NOMO-1 treated with dmso at 0.1 percent for 144 hours (cell line): ENCODE measurements around the gene CADM1.

ENCODE experiments used
- DNase-seq: peaks from one replicate; lab custom pipeline; 2025; ENCODE audit not compliant: unreplicated experiment; lab: John Stamatoyannopoulos, UW

The CADM1 gene

GRCh38 chr11:115290479-115290878 lies 213.7 kb downstream of the CADM1 start:
- no peak for DNase-seq

DNA sequence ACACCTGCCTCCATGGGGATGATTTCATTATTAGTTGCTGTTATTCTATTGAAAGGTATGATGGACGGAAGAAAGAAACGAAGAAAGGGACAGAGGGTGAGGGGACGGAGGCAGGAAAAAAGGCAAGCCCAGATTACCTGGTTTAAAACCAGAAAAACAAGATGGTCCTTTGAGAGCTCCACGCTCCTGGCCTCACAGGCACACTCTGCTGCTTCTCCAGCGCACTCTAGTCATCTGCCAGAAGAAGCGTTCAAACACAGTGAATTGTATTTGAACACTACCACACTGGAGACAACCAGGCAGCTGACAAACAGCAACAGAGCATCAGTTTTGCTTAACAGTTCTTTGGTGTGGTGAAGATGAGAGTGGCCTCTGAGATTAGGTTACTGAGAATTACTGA lies 216.9 kb downstream of the CADM1 start:
- no peak for DNase-seq

GRCh38 chr11:115286614-115287013 lies 217.6 kb downstream of the CADM1 start:
- no peak for DNase-seq

- DNase-seq, result no peak
Measured at GRCh38 chr11:115284773-115285172, 219.4 kb downstream of the CADM1 start.

GRCh38 chr11:115282923-115283322 lies 221.3 kb downstream of the CADM1 start:
- DNase-seq, result no peak

DNA sequence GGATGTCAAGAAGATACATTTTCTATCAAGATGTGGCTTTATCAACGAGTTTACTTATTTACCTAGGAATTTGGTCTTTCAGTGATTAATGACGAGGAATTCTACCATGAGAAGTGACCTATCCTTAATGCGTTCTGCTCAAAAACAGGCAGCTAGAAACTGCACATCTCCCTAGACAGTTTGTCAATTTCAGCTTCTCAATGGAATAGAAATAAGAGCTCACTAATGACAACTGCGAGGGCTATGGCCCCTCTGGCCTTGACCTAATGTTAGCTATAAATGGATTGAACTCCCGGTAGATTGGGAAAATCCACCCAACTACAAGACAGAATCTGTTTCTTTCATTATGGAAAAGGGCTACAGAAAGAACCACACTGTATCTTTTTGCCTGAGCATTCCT lies 223.4 kb downstream of the CADM1 start:
- no peak for DNase-seq

GRCh38 chr11:115279813-115280761 lies 224.1 kb downstream of the CADM1 start:
- no peak for DNase-seq

- no peak for DNase-seq
Measured at GRCh38 chr11:115276799-115277198, 227.4 kb downstream of the CADM1 start.

DNA sequence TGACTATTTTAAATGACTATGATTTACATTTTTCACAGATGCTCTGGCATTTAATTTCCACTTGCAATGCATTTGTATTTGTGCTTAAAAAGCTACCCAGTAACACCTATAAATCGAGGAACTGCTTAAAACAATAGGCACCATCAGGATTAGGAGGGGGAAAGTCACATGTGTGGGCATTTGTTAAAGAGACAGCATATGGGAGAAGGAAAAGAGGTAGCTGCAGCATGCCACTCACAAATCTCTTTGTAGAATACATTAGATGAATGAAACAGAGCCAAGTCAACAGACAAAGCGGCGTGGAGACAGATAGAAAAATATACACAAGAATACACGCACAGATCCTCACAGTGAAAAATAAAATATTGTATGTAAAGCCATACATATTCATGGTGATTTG lies 228.0 kb downstream of the CADM1 start:
- no peak for DNase-seq

DNA sequence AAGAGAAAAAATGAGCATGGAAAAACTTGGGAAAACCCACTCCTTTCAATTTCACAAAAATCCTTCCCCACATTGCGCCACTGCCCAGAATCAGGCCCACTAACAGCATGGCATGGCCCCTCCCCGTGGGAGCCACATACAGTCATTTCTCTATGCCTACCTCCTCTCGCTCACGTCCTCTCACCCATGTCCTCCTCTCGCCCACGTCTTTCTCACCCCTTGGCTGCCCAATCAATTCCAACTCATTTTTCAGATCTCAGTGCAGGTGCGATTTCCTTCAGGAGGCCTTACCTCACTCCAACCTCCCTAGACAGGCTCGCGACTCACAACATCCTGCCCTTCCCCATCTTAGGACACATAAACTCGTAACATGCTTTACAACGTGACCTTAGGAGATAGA lies 229.2 kb downstream of the CADM1 start:
- no peak for DNase-seq

- no peak for DNase-seq
Measured at GRCh38 chr11:115272925-115273324, 231.3 kb downstream of the CADM1 start.

GRCh38 chr11:115271643-115272042 lies 232.6 kb downstream of the CADM1 start:
- no peak for DNase-seq

- no peak for DNase-seq
Measured at GRCh38 chr11:115269191-115269950, 234.8 kb downstream of the CADM1 start.

DNA sequence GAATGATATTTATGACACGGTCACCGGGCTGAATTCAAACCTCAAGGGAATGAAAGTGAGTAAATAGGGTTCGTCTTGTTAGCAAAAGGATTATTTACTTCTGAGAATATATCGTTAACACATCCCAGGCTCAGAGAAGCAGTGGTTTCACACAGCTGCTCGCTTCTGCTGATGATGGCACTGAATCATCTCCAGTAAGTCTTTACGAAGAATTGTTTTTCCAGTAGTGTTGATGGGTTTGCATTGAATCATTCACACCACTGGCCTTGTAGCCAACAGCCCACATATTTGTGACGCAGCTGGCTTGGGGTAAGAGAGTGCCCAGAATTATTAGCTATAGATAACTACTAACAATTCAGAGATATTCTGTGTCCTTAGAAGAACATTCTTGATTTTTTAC lies 236.3 kb downstream of the CADM1 start:
- no peak for DNase-seq

- no peak for DNase-seq
Measured at GRCh38 chr11:115267238-115267781, 236.9 kb downstream of the CADM1 start.

DNA sequence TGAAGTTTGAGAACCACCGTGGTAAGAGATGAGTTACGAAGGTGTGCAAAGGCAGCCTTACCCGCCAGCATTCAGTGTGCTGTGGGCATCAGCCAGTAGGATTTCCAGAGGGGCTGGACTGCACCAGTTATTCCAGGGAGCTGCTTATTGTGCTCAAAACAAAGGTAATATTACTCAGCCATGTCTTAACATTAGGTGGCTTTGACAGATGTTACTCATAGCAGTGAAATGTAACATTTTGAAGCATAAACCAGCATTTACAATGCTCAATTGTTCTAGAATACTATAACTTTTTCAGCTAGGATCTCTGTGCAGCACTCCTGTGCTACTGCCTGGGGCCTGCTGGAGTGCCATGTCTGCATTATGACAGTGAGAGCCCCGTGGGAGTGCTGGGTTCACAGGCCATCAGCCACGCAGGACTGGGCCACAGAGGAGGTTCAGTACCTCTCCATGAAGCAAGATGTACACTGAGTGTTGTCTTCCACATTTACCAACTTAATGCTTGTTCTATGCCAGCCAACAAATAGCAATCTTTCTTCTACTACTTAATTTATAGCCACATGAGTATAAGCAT lies 238.1 kb downstream of the CADM1 start:
- DNase-seq, result no peak

DNA sequence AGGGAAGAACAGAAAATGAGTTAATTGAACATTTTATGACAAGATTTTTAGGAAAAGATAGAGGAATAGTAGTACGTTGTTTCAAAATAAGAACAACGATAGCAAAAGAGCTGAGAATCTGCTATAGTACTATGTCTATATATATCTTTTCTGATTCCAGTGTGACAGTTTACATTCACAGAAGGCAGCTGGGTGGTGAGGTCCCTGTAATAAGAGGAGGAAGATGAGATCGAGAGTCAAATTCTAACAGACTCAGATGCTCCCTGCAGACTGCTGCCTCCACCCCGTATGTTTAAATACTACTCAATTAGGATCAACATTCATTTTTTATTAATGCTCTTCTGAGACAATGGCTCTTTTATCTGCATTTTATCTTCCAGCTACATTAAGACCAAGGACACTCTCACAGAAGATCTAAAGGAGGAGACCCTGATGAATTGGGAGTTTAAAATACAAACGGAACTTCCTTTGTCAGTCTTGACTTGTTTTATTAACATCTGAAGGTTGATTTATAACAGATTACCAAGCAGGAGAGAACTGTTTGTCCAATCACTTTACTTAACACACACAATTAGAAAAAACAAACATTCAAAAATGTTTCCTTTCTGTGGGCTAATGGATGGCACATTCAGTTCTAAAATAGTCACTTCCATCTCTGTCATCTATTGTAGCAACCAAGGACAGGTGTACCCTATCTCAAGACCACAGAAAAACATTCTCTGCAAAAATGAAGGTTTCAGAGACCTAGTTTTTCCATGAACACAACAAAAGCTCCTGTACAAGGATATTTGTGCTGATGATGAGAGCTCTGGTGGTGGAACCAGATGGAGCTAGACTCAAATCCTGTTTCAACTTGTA lies 240.2 kb downstream of the CADM1 start:
- no peak for DNase-seq

- DNase-seq, result no peak
Measured at GRCh38 chr11:115258216-115258615, 246.0 kb downstream of the CADM1 start.

DNA sequence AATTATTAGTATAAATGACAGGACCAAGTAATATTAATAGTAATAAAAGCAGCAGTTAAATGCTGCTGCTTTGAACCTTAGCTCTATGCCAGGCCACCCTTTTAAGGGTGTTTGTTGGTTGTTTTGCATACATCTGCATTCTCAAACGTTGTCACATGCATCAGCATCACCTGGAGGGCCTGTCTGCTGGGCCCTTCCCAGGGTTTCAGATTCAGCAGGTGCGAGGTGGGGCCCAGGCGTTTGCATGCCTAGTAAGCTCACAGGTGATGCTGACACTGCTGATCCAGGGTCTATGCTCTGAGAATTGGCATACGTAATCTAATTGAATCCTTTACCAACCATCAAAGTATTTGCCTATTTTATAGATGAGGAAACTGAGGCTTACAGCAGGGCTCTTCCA lies 246.5 kb downstream of the CADM1 start:
- no peak for DNase-seq

GRCh38 chr11:115257270-115257669 lies 246.9 kb downstream of the CADM1 start:
- no peak for DNase-seq
